Activated naive CD4-positive, alpha-beta T cell treated with anti-CD3 and anti-CD28 coated beads, Interleukin-2, amount 50 U/mL, for 16 hours (primary cell): Measurements from ENCODE around the gene PTTG2.
A peak's percentile ranks its signal among the peaks of the same experiment; 100 is the strongest.
"Not testable (repeated sequence)": the region's sequence is repeated elsewhere in the genome, so short reads cannot be mapped to it uniquely, and the experiment has no call there.

Experiments
- DNase-seq: peaks from one replicate; pipeline ENCODE4 v3.0.0-alpha.2; 2020

Gene PTTG2

GRCh38 chr4:37958932-37959331 is 1.3 kb upstream of the PTTG2 start:
- no peak for DNase-seq

- DNase-seq = no peak
These were observed 667 bp downstream of the PTTG2 start for GRCh38 chr4:37960679-37961450.

- no peak for DNase-seq
These were observed 4.7 kb downstream of the PTTG2 start for GRCh38 chr4:37964734-37965457.

GRCh38 chr4:37966044-37966443 is 5.8 kb downstream of the PTTG2 start:
- no peak for DNase-seq

GRCh38 chr4:37967736-37968135 is 7.5 kb downstream of the PTTG2 start:
- no peak for DNase-seq

- no peak for DNase-seq
These were observed 8.5 kb downstream of the PTTG2 start for GRCh38 chr4:37968747-37969146.

GRCh38 chr4:37970702-37971101 is 10.5 kb downstream of the PTTG2 start:
- peak; percentile 64 for DNase-seq

- DNase-seq = no peak
These were observed 11.0 kb downstream of the PTTG2 start for GRCh38 chr4:37971202-37971601.

GRCh38 chr4:37973441-37973840 is 13.2 kb downstream of the PTTG2 start:
- no peak for DNase-seq

- not testable (repeated sequence) for DNase-seq
These were observed 15.2 kb downstream of the PTTG2 start for GRCh38 chr4:37975321-37975822.

- no peak for DNase-seq
These were observed 16.3 kb downstream of the PTTG2 start for GRCh38 chr4:37976507-37976906.

GRCh38 chr4:37976991-37977470 is 16.8 kb downstream of the PTTG2 start:
- peak; percentile 79 for DNase-seq

GRCh38 chr4:37977471-37978247 is 17.5 kb downstream of the PTTG2 start:
- peak; percentile 66 for DNase-seq

- DNase-seq = no peak
These were observed 18.2 kb downstream of the PTTG2 start for GRCh38 chr4:37978248-37978924.

- DNase-seq = no peak
These were observed 20.0 kb downstream of the PTTG2 start for GRCh38 chr4:37980246-37980645.

- no peak for DNase-seq
These were observed 21.2 kb downstream of the PTTG2 start for GRCh38 chr4:37981425-37981824.

GRCh38 chr4:37981844-37982720 is 21.9 kb downstream of the PTTG2 start:
- no peak for DNase-seq

- no peak for DNase-seq
These were observed 22.5 kb downstream of the PTTG2 start for GRCh38 chr4:37982736-37983135.

- DNase-seq = no peak
These were observed 23.8 kb downstream of the PTTG2 start for GRCh38 chr4:37983951-37984350.

GRCh38 chr4:37985730-37986275 is 25.6 kb downstream of the PTTG2 start:
- DNase-seq = no peak

- DNase-seq = no peak
These were observed 28.5 kb downstream of the PTTG2 start for GRCh38 chr4:37988670-37989069.
